ENCODE measurements around the gene KIF1C. TPM values are rescaled to one million over a fixed set of nuclear protein-coding genes. Genes with fewer than 3 reads are reported as not detected.

KIF1C gene
- total RNA-seq, 2 donors from 2014 or later: 113 to 152 TPM

DNA sequence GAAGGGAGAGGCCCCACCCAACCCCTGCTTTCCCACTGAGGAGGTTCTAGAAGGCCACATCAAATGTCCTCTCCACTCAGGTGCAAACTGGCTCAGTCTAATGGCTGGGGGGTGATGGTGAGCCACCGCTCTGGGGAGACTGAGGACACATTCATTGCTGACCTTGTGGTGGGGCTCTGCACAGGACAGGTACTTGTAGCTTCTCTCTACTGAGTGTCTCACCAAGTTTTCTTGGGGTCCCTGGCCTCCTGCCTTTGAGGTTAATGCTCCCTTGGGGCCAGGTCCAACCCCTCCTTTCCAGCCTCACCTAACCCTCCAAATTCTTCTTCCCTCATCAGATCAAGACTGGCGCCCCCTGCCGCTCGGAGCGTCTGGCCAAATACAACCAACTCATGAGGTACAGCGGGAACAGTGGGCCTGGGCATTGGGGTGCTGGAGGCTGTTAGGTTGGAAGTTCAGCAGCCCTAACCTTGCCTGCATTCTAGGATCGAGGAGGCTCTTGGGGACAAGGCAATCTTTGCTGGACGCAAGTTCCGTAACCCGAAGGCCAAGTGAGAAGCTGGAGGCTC, 41.2 kb upstream of the KIF1C start:
- no peak for ATAC-seq (ENCODE audit: insufficient number of reproducible peaks, low FRiP score, low read depth)
- Histone ChIP-seq H3K27me3 (replicated peaks; ENCODE audit: insufficient read depth) (no peaks in the 10 kb centered on the region), H3K9me3 (no peaks in the 10 kb centered on the region), H3K27ac (no peak overlapping the region), H3K4me1 (ENCODE audit: control insufficient read depth in 1 of 2, low read depth in 2 of 2) (peaks cover 9 to 15% of the 10 kb centered on the region in 2 donors), H3K36me3 (peaks cover 21% of the 10 kb centered on the region), H3K4me3 (no peak overlapping the region)
- DNase-seq (ENCODE audit: low spot score): no peak
- TF ChIP-seq, protein P1, sequence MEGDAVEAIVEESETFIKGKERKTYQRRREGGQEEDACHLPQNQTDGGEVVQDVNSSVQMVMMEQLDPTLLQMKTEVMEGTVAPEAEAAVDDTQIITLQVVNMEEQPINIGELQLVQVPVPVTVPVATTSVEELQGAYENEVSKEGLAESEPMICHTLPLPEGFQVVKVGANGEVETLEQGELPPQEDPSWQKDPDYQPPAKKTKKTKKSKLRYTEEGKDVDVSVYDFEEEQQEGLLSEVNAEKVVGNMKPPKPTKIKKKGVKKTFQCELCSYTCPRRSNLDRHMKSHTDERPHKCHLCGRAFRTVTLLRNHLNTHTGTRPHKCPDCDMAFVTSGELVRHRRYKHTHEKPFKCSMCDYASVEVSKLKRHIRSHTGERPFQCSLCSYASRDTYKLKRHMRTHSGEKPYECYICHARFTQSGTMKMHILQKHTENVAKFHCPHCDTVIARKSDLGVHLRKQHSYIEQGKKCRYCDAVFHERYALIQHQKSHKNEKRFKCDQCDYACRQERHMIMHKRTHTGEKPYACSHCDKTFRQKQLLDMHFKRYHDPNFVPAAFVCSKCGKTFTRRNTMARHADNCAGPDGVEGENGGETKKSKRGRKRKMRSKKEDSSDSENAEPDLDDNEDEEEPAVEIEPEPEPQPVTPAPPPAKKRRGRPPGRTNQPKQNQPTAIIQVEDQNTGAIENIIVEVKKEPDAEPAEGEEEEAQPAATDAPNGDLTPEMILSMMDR (IDR thresholded peaks at IDR 0.05): no peak

DNA sequence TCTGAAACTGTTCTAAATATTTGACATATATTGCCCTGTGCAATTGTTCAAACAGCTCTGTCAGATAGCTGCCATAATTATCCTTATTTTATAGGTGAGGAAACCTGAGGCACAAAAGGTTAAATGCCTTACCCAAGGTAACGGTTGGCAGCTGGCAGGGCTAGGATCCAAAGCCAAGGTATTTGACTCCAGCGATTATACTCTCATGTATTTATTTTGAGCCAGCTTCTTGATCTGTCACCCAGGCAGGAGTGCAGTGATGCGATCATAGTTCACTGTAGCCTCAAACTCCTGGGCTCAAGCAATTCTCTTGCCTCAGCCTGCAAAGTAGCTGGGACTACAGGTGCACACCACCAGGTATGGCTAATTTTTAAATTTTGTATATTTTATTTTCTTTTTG, 39.6 kb upstream of the KIF1C start:
- TF ChIP-seq, protein P1 (IDR thresholded peaks at IDR 0.05): no peak
- H3K36me3 ChIP-seq: peaks cover 23% of the 10 kb centered on the region

DNA sequence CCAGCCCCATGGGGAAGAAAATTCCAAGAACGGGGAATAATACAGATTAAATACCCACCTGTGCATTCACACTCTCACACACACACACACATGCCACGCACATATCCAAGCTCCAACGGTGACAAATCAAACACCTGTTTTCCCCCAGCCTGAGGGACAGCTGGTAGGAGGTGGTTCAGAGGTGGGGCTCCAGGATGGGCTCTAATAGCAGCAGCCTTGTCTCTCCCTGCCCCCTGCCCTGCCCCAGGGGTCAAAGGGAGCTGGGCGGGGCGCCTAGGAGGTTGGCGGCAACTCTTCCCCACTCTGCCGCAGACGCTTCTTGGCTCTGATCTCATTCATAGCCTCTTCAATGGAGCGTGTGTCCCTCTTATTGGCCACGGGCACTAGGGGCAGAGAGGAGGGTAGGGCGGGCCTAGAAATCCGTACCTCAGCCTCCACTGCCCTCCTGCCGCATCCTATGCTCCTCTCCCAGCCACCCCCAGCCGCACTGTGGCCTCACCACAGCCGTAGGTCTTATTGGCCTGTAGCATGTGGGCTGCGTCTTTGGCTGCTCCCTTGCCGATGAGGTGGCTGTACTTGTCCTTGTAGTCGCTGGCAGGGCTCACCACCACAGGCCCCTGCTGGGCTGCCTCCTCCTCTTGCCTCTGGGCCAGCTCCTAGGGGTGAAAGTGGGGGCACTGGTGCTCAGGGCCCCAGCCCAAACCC, 38.3 kb upstream of the KIF1C start:
- Histone ChIP-seq H3K4me3 (no peak overlapping the region), H3K36me3 (peaks cover 23% of the 10 kb centered on the region), H3K27ac (no peak overlapping the region), H3K4me1 (ENCODE audit: control insufficient read depth in 1 of 2, low read depth in 2 of 2) (no peaks in the 10 kb centered on the region), H3K27me3 (replicated peaks; ENCODE audit: insufficient read depth) (no peaks in the 10 kb centered on the region), H3K9me3 (no peaks in the 10 kb centered on the region)
- TF ChIP-seq, protein P1 (IDR thresholded peaks at IDR 0.05): no peak
- DNase-seq (ENCODE audit: low spot score) (no peak), ATAC-seq (ENCODE audit: insufficient number of reproducible peaks, low FRiP score, low read depth) (no peak)

More for the DNA sequence above, 39.6 kb upstream of the KIF1C start:
- Histone ChIP-seq H3K27ac (no peak overlapping the region), H3K4me1 (ENCODE audit: control insufficient read depth in 1 of 2, low read depth in 2 of 2) (peaks cover 6 to 7% of the 10 kb centered on the region in 2 donors), H3K9me3 (no peaks in the 10 kb centered on the region), H3K4me3 (no peak overlapping the region), H3K27me3 (replicated peaks; ENCODE audit: insufficient read depth) (no peaks in the 10 kb centered on the region)
- ATAC-seq (ENCODE audit: insufficient number of reproducible peaks, low FRiP score, low read depth) (no peak), DNase-seq (ENCODE audit: low spot score) (no peak)

DNA sequence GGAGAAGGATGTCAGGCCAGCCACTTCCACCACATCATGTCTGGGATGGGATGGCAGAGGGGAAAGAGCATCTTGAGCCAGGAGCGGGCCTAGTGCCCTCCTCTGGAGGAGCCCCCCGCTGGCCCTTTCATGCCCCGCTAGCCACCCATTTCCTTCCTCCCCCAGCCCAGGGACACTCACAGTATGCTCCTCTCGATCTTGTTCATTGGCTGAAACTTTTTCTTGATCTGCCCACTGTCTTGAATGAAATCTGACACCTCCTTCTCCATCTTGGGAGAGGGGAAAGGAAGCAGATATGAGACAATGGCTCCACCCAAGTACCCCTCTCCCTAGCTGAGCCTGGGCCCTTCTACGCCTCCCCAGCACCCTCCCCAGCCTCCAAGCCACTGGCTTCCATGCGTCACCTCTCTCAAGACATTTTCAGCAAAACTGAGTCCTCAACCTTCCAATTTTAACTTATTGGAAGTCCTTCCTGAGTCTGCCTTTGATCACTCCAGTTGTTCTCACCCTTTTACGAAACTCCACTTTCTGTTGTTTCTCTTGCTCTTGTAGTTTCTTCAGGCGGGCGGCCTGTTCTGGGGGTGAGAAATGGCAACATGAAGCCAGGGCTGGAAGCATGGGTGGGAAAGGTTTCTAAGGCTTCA, 37.3 kb upstream of the KIF1C start:
- no peaks in the 10 kb centered on the region for H3K9me3 ChIP-seq
- H3K27ac ChIP-seq: no peak overlapping the region
- H3K36me3 ChIP-seq: peaks cover 23% of the 10 kb centered on the region
- TF ChIP-seq, protein P1 (IDR thresholded peaks at IDR 0.05): no peak
- H3K4me1 ChIP-seq (ENCODE audit: control insufficient read depth in 1 of 2, low read depth in 2 of 2): no peaks in the 10 kb centered on the region
- no peak overlapping the region for H3K4me3 ChIP-seq
- ATAC-seq (ENCODE audit: insufficient number of reproducible peaks, low FRiP score, low read depth) (no peak), DNase-seq (ENCODE audit: low spot score) (no peak)
- H3K27me3 ChIP-seq (replicated peaks; ENCODE audit: insufficient read depth): no peaks in the 10 kb centered on the region

DNA sequence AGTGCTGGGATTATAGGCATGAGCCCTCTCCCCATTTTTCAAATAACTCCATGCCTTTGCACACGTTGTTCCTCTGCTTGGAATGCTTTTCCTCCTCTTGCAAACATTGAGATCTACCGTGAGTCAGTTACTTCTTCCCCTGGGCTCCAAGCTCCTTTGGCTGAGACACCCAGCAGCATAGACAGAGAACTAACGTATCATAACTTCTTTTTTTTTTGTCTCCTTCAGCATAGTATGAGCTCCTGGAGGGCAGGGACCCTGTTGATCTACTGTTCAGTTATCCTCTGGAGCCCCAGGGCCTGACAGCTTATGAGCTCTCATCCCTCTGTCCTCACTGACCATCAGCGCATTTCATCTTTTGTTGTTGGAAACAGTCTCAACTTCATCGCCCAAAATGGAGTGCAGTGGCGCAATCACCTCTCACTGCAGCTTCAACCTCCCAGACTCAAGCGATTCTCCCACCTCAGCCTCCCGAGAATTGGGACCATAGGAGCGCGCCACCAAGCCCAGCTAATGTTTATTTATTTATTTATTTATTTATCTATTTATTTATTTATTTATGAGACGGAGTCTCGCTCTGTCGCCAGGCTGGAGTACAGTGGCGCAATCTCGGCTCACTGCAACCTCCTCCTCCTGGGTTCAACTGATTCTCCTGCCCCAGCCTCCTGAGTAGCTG, 32.3 kb upstream of the KIF1C start:
- ATAC-seq (ENCODE audit: insufficient number of reproducible peaks, low FRiP score, low read depth): no peak
- Histone ChIP-seq H3K27me3 (replicated peaks; ENCODE audit: insufficient read depth) (no peaks in the 10 kb centered on the region), H3K4me3 (peak overlapping the region; percentile 89), H3K27ac (no peak overlapping the region), H3K4me1 (ENCODE audit: control insufficient read depth in 1 of 2, low read depth in 2 of 2) (peaks cover 13 to 33% of the 10 kb centered on the region in 2 donors), H3K36me3 (peaks cover 17% of the 10 kb centered on the region), H3K9me3 (no peaks in the 10 kb centered on the region)
- DNase-seq (ENCODE audit: low spot score): no peak
- TF ChIP-seq, protein P1 (IDR thresholded peaks at IDR 0.05): no peak

Measured in thoracic aorta (tissue), 2 donors.